ENCODE measurements around the gene XRCC6. TPM values are rescaled to one million over a fixed set of nuclear protein-coding genes. Genes with fewer than 3 reads are reported as not detected.

XRCC6 gene
- total RNA-seq, 6 experiments from 2014 or later = 324 to 395 (median 373) TPM

GRCh38 chr22:41713004-41713403 is 91.9 kb downstream of the XRCC6 start:
- H3K4me3 Mint-ChIP-seq = no peak overlapping the region
- no peaks in the 10 kb centered on the region for H3K36me3 Mint-ChIP-seq (ENCODE audit: low read depth)
- H3K27ac Mint-ChIP-seq = no peak overlapping the region
- H3K9me3 Mint-ChIP-seq = no peaks in the 10 kb centered on the region
- DNase-seq = no peak
- TF ChIP-seq, protein P1, sequence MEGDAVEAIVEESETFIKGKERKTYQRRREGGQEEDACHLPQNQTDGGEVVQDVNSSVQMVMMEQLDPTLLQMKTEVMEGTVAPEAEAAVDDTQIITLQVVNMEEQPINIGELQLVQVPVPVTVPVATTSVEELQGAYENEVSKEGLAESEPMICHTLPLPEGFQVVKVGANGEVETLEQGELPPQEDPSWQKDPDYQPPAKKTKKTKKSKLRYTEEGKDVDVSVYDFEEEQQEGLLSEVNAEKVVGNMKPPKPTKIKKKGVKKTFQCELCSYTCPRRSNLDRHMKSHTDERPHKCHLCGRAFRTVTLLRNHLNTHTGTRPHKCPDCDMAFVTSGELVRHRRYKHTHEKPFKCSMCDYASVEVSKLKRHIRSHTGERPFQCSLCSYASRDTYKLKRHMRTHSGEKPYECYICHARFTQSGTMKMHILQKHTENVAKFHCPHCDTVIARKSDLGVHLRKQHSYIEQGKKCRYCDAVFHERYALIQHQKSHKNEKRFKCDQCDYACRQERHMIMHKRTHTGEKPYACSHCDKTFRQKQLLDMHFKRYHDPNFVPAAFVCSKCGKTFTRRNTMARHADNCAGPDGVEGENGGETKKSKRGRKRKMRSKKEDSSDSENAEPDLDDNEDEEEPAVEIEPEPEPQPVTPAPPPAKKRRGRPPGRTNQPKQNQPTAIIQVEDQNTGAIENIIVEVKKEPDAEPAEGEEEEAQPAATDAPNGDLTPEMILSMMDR (IDR thresholded peaks at IDR 0.05) = no peak
- H3K27me3 Mint-ChIP-seq (ENCODE audit: insufficient read depth) = peaks cover 18% of the 10 kb centered on the region
- H3K4me1 Mint-ChIP-seq (ENCODE audit: low read depth) = no peaks in the 10 kb centered on the region

Other genes starting within 250 kb of the XRCC6 start
- 10 to 100 TPM in 2 of 6 experiments, 1 to 10 TPM in 4; 7.4 to 10.6 (median 9.4) TPM for gene TEF, start 239.4 kb upstream of the XRCC6 start, total RNA-seq (2021; fragmentation: NEBNext Ultra II Directional; extraction: Animal tissue kit (Norgen Biotek cat#: 25700))
- gene TOB2, start 174.5 kb upstream of the XRCC6 start, total RNA-seq (2021; fragmentation: NEBNext Ultra II Directional; extraction: Animal tissue kit (Norgen Biotek cat#: 25700)) = 10 to 100 TPM; 49.2 to 54.9 (median 51.9) TPM
- 10 to 100 TPM; 40.0 to 58.4 (median 55.3) TPM for gene PHF5A, start 152.6 kb upstream of the XRCC6 start, total RNA-seq (2021; fragmentation: NEBNext Ultra II Directional; extraction: Animal tissue kit (Norgen Biotek cat#: 25700))
- 10 to 100 TPM; 72.3 to 87.4 (median 78.7) TPM for gene ACO2, start 152.2 kb upstream of the XRCC6 start, total RNA-seq (2021; fragmentation: NEBNext Ultra II Directional; extraction: Animal tissue kit (Norgen Biotek cat#: 25700))
- 10 to 100 TPM; 50.9 to 72.1 (median 56.0) TPM for gene POLR3H, start 76.8 kb upstream of the XRCC6 start, total RNA-seq (2021; fragmentation: NEBNext Ultra II Directional; extraction: Animal tissue kit (Norgen Biotek cat#: 25700))
- gene CSDC2, start 60.3 kb upstream of the XRCC6 start, total RNA-seq (2021; fragmentation: NEBNext Ultra II Directional; extraction: Animal tissue kit (Norgen Biotek cat#: 25700)) = 1 to 10 TPM; 3.4 to 7.9 (median 4.2) TPM
- 10 to 100 TPM; 60.1 to 69.2 (median 64.8) TPM for gene PMM1, start 31.5 kb upstream of the XRCC6 start, total RNA-seq (2021; fragmentation: NEBNext Ultra II Directional; extraction: Animal tissue kit (Norgen Biotek cat#: 25700))
- 10 to 100 TPM; 41.4 to 53.3 (median 46.1) TPM for gene DESI1, start 252 bp upstream of the XRCC6 start, total RNA-seq (2021; fragmentation: NEBNext Ultra II Directional; extraction: Animal tissue kit (Norgen Biotek cat#: 25700))
- gene SNU13, start 67.6 kb downstream of the XRCC6 start, total RNA-seq (2021; fragmentation: NEBNext Ultra II Directional; extraction: Animal tissue kit (Norgen Biotek cat#: 25700)) = 100 to 1,000 TPM; 208 to 263 (median 234) TPM
- gene MEI1, start 78.2 kb downstream of the XRCC6 start, total RNA-seq (2021; fragmentation: NEBNext Ultra II Directional; extraction: Animal tissue kit (Norgen Biotek cat#: 25700)) = under 1 TPM in 4 of 6 experiments, not detected in 2; 0.24 to 0.53 (median 0.34) TPM
- 10 to 100 TPM in 2 of 6 experiments, 1 to 10 TPM in 4; 8.9 to 10.4 (median 9.1) TPM for gene CCDC134, start 179.4 kb downstream of the XRCC6 start, total RNA-seq (2021; fragmentation: NEBNext Ultra II Directional; extraction: Animal tissue kit (Norgen Biotek cat#: 25700))
- gene SREBF2, start 211.8 kb downstream of the XRCC6 start, total RNA-seq (2021; fragmentation: NEBNext Ultra II Directional; extraction: Animal tissue kit (Norgen Biotek cat#: 25700)) = 10 to 100 TPM; 29.3 to 42.1 (median 37.6) TPM

Measured in HFFc6 (cell line).